SIG-M5 treated with dmso at 0.1 percent for 504 hours (cell line): ENCODE measurements around the gene JAKMIP1.
"Not testable (repeated sequence)": the region's sequence is repeated elsewhere in the genome, so short reads cannot be mapped to it uniquely, and the experiment has no call there.

ENCODE experiments used
- DNase-seq: peaks from one replicate; lab custom pipeline; 2025; ENCODE audit not compliant: unreplicated experiment; lab: John Stamatoyannopoulos, UW

JAKMIP1 gene

GRCh38 chr4:5999356-5999755 lies 201.0 kb downstream of the JAKMIP1 start:
- DNase-seq = no peak

DNA sequence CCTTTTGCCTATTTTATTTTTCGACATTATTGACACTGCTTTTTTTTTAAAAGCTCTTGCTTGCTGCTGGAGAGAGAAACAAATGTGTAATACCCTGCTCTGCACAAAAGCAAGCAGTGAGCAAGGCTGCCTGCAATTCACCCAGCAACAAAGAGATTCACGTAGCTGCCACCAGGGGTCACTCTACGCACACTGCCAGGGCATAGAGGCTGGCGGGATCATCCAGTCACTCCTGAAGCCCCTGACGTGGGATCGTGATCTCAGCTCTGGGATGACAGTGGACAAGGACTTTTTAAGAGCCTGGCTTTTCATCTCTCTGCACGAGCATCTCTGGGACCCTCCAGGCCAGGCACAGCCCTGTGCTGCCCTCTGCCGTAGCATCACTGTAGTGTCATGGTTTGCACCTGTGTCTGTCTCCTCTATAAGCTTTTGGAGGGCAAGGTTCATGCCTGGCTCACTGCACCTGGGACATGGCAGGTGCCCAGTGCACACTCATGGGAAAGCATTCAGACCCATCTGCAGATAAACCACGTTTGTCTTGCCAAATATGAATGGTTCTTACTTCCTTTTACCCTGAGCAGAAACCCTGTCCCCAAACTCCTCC lies 201.9 kb downstream of the JAKMIP1 start:
- DNase-seq = peak; percentile 28

GRCh38 chr4:5996641-5997040 lies 203.7 kb downstream of the JAKMIP1 start:
- DNase-seq = no peak

DNA sequence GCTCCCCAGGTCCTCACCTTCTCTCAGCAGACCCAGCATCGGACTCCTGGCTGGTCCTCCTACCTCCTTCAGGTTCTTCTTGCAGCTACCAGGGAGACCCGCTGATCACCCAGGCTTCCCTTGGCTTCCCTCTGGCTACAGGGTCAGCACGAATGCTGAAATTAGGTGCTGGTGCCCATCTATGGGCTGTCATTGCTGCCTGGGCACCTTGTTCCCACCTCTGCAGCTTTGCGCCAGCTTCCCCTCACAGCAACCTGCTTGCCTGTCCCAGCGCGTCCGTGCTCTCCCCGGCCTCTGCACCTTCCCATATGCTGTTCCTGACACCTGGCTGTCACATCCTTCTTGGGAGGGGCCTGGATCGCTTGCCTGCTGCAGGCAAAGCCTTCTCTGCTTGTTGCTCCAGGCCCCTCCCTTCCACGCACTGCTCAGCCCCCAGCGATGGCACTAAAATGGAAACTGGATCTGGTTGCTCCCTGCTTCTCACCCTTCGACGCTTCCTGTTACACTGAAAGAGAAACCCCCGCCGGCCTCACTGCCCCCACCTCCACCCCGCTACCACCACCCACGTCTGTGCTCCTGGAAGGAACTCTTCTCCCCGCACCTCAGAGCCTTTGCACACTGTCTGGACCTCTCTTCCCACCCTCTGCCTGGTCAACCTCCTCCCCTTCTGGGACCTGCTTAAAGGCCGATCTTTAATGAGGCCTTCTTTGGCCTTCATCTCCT lies 204.3 kb downstream of the JAKMIP1 start:
- DNase-seq = no peak

DNA sequence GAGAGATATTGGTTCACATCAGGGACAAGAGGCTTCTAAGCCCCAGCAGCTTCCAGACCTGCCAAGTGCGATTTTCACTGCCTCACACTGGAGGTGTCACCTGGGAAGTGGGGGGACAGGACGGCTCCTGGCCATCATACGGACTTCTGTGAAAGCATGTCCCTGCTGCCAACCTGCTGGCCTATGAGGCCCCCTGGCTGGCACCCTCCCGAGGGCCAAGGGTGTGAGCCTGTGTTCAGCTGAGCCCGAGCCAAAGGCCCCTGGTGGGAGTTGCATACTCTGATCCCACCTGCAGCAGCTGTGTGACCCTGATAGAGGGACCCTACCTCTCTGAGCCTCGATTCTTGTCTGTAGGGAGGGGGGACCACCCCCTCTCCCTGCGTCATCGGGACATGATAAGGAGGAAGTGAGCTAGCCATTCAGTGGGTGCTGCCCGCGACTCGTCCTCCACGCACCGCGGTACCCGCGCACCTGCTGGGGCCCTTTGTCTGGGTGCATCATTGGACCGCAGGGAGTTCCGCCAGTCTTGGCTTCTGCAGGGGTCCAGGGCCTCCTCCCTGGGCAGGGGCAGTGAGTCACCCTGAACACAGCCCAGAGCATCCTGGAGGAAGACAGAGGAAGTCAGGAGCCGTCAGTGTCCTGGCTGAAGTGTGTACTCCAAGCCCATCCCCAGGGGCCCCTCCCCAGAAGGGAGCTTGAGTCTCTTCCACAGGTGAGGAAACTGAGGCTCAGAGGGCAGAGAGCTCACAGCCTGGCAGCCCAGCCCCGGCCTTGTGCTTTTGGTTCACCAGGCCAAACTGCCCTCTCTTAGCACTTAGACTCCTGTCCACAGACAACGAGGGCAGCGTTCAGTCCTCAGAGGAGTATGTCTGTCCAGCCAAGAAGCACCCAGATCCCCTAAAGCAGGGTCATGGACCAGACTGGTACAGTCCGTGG lies 206.2 kb downstream of the JAKMIP1 start:
- DNase-seq = no peak

DNA sequence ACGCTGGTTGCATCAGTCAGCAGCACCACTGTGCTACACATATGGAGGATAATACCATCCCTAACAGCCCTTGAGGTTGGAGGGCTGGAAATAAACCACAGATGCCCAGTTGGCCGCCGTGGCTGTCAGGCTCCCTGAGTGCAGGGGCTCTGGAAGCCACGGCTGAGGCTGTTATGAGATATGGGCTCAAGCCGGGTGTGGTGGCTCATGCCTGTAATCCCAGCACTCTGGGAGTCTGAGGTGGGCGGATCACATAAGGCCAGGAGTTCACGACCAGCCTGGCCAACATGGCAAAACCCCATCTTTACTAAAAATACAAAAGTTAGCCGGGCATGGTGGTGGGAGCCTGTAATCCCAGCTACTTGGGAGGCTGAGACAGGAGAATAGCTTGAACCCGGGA lies 207.0 kb downstream of the JAKMIP1 start:
- DNase-seq = not testable (repeated sequence)

DNA sequence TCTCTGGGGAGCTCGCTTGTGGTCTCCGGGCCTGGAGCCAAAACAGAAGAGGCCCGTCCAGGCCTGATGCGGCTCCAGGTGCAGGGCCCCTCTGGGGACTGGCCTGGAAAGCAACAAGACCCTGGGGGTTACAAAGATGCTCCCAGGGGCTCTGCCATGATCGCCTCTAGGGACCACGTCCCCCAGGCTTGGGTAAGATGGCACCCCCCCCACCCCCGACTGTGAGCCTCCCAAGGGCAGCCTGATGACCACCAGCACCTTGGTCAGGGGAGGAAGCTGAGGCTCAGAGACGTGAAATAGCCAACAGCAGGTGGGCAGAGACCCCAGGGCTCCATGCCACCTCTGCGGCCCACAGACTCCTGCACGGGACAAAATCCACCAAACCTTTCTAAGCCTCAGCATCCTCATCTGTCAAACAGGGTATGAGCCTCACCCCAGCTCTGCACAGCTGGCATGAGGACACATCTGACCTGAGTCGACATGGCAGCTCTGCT lies 207.5 kb downstream of the JAKMIP1 start:
- DNase-seq = no peak

DNA sequence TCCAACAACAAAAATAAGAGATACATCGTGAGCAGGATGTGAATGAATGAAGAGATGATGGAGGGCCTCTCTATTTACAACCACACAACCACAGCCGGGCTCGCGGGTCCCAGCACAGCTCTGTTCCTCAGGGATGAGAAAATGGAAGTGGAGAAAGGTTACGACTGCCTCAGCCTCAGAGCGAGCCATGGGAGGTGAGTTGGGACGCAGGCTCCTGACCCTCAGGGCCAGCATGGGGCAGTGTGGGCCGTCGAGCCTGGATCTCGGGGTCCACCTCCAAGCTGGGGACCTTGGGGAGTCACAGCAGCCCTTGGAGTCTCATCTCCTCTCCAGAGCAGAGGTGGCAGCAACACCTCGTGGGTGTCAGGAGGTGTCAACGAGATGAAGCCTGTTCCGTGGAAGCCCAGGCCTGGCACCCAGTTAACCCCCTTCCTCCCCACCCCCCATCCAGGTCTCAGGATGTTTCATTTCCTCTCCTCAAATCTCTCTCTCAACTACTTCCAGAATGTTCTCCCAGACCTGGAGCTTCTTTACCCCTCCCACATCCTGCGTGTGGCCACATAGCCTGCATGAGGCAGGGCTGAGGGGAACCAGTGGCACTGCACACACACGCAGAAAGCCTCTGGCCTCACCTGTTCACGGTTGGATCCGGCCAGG lies 208.1 kb downstream of the JAKMIP1 start:
- no peak for DNase-seq

GRCh38 chr4:5991405-5991804 lies 208.9 kb downstream of the JAKMIP1 start:
- DNase-seq = no peak

GRCh38 chr4:5990446-5991160 lies 209.7 kb downstream of the JAKMIP1 start:
- no peak for DNase-seq

- no peak for DNase-seq
Observed at GRCh38 chr4:5989236-5990225, 210.8 kb downstream of the JAKMIP1 start.

GRCh38 chr4:5988086-5988845 lies 212.1 kb downstream of the JAKMIP1 start:
- DNase-seq = no peak

- DNase-seq = no peak
Observed at GRCh38 chr4:5984843-5985242, 215.5 kb downstream of the JAKMIP1 start.

- DNase-seq = no peak
Observed at GRCh38 chr4:5982156-5982973, 218.0 kb downstream of the JAKMIP1 start.

GRCh38 chr4:5980436-5981155 lies 219.8 kb downstream of the JAKMIP1 start:
- no peak for DNase-seq

DNA sequence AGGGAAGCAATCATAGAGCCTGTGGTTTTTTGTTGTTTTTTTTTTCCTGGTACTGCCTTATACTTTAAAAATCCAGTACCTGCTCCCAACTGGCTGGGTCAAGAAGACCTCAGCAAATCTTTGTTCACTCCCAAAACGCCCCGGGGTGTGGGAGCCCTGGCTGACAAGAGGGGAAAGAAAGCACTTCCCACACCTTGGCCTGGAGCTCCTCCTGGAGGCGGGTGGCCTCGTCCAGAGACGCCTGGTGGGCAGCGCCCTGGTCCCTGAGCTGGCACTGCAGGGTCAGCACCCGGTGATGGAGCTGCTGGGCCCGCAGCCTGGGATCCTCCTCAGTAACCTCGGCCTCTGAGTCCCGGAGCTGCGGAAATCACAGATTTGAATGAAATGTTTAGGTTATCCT lies 220.4 kb downstream of the JAKMIP1 start:
- no peak for DNase-seq

GRCh38 chr4:5976921-5977320 lies 223.4 kb downstream of the JAKMIP1 start:
- DNase-seq = no peak
